ENCODE measurements around the gene B4GALT1.

DNA sequence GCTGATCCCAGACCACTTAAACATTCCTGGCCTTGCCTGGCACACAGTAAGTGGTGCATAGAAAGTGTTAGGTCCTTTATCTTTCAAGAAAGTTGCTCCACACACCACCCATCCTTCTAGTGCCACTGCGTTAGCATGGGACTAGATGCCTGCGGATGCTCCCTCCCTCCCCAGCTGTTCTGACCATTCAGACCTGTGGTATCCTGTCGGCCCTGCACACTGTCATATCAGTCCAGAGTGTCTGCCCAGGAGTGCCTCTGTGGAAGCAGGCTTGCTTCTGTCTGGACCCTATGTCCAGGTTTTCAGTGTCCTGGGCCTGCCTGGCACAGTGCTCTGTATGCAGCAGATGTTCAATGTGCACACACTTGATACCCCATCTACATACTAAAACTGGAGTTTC lies 52.4 kb downstream of the B4GALT1 start:
- TF ChIP-seq POLR2A (IDR thresholded peaks at IDR 0.05), result no peak
- TF ChIP-seq, protein P1, sequence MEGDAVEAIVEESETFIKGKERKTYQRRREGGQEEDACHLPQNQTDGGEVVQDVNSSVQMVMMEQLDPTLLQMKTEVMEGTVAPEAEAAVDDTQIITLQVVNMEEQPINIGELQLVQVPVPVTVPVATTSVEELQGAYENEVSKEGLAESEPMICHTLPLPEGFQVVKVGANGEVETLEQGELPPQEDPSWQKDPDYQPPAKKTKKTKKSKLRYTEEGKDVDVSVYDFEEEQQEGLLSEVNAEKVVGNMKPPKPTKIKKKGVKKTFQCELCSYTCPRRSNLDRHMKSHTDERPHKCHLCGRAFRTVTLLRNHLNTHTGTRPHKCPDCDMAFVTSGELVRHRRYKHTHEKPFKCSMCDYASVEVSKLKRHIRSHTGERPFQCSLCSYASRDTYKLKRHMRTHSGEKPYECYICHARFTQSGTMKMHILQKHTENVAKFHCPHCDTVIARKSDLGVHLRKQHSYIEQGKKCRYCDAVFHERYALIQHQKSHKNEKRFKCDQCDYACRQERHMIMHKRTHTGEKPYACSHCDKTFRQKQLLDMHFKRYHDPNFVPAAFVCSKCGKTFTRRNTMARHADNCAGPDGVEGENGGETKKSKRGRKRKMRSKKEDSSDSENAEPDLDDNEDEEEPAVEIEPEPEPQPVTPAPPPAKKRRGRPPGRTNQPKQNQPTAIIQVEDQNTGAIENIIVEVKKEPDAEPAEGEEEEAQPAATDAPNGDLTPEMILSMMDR (IDR thresholded peaks at IDR 0.05), result no peak
- TF ChIP-seq POLR2AphosphoS5 (IDR thresholded peaks at IDR 0.05), result no peak

Data from breast epithelium (tissue), 3 donors.